ENCODE measurements around the gene HCK. TPM values are rescaled to one million over a fixed set of nuclear protein-coding genes. Genes with fewer than 3 reads are reported as not detected.

HCK gene
- total RNA-seq, 1 donor from 2014 or later, result 49.0 TPM

- peak overlapping the region; percentile 66 for H3K27ac ChIP-seq
- H3K36me3 ChIP-seq, result no peaks in the 10 kb centered on the region
- H3K27me3 ChIP-seq, result no peaks in the 10 kb centered on the region
- no peak overlapping the region for H3K4me3 ChIP-seq
- TF ChIP-seq CTCF (IDR thresholded peaks at IDR 0.05), result no peak
- H3K4me1 ChIP-seq, result peaks cover 13% of the 10 kb centered on the region
- peak; percentile 82 for ATAC-seq
- no peaks in the 10 kb centered on the region for H3K9me3 ChIP-seq
- DNase-seq, result no peak
- intact Hi-C loops (cut with DNase I), result no loop called here
Observed at GRCh38 chr20:32007787-32008616, 44.0 kb upstream of the HCK start.

GRCh38 chr20:32009564-32009963 lies 42.5 kb upstream of the HCK start:
- DNase-seq (no peak), ATAC-seq (no peak)
- no peak for TF ChIP-seq CTCF (IDR thresholded peaks at IDR 0.05)
- Histone ChIP-seq H3K9me3 (no peaks in the 10 kb centered on the region), H3K27me3 (no peaks in the 10 kb centered on the region), H3K4me3 (no peak overlapping the region), H3K27ac (peak overlapping the region; percentile 58), H3K36me3 (no peaks in the 10 kb centered on the region), H3K4me1 (peaks cover 13% of the 10 kb centered on the region)
- intact Hi-C loops (cut with DNase I), result no loop called here

- intact Hi-C loops (cut with DNase I), result no loop called here
- Histone ChIP-seq H3K27ac (peak within 1 kb of the TSS; percentile 74), H3K36me3 (no peaks in the 10 kb centered on the region), H3K27me3 (no peaks in the 10 kb centered on the region), H3K9me3 (no peaks in the 10 kb centered on the region), H3K4me3 (peak within 1 kb of the TSS; percentile 47), H3K4me1 (peaks cover 13% of the 10 kb centered on the region)
- TF ChIP-seq CTCF (IDR thresholded peaks at IDR 0.05), result no peak
- DNase-seq, result no peak
- peak; percentile 62 for ATAC-seq
Observed at GRCh38 chr20:32010101-32010500, 41.9 kb upstream of the HCK start, which contains the start of gene CCM2L. CCM2L (plus strand) TSS chr20:32010438; CDS start chr20:32010455, 17 bp downstream.

GRCh38 chr20:32010666-32011065 lies 41.4 kb upstream of the HCK start:
- no peak for TF ChIP-seq CTCF (IDR thresholded peaks at IDR 0.05)
- H3K27ac ChIP-seq, result peak overlapping the region; percentile 74
- no peaks in the 10 kb centered on the region for H3K36me3 ChIP-seq
- DNase-seq (no peak), ATAC-seq (peak; percentile 4)
- intact Hi-C loops (cut with DNase I), result no loop called here
- no peaks in the 10 kb centered on the region for H3K27me3 ChIP-seq
- no peaks in the 10 kb centered on the region for H3K9me3 ChIP-seq
- H3K4me1 ChIP-seq, result peaks cover 13% of the 10 kb centered on the region
- H3K4me3 ChIP-seq, result peak overlapping the region; percentile 47

- H3K36me3 ChIP-seq, result no peaks in the 10 kb centered on the region
- no peak for TF ChIP-seq CTCF (IDR thresholded peaks at IDR 0.05)
- peak overlapping the region; percentile 74 for H3K27ac ChIP-seq
- intact Hi-C loops (cut with DNase I), result no loop called here
- H3K4me3 ChIP-seq, result peak overlapping the region; percentile 47
- no peak for DNase-seq
- no peak for ATAC-seq
- peaks cover 8% of the 10 kb centered on the region for H3K4me1 ChIP-seq
- H3K27me3 ChIP-seq, result no peaks in the 10 kb centered on the region
- no peaks in the 10 kb centered on the region for H3K9me3 ChIP-seq
Observed at GRCh38 chr20:32012159-32012688, 39.8 kb upstream of the HCK start.
